GM23338 (cell line): Measurements from ENCODE around the gene C4BPA.

Experiments used
- CREB1 ChIP-seq: fragments of 250-450 bp; sonication (Bioruptor Pico); IDR thresholded peaks from 2 replicates; pipeline ENCODE4 v1.5.0; 2020; ENCODE audit warnings: low read depth, mild to moderate bottlenecking, moderate library complexity
- CTCF ChIP-seq, 2 experiments: fragments of 200-600 bp in 1 of 2; sonication (generic) in 1 of 2; conservative IDR thresholded peaks; 2 replicates each; pipeline versions ENCODE4 v1.5.1 to v1.6.1; 2016 to 2017; ENCODE audit warnings: antibody characterized with exemption in 2 of 2, low read depth in 2 of 2, mild to moderate bottlenecking in 2 of 2, moderate library complexity in 1 of 2
- ETS1 ChIP-seq: IDR thresholded peaks from 2 replicates; pipeline ENCODE4 v1.6.1; 2016; ENCODE audit warnings: antibody characterized with exemption
- EZH2 ChIP-seq: fragments of 200-600 bp; sonication (generic); IDR thresholded peaks from one replicate; pipeline ENCODE4 v1.8.0; 2017; ENCODE audit warnings: antibody characterized with exemption, mild to moderate bottlenecking, low read depth; ENCODE audit not compliant: unreplicated experiment
- EZH2phosphoT487 ChIP-seq: fragments of 200-600 bp; sonication (generic); IDR thresholded peaks from one replicate; pipeline ENCODE4 v1.8.1; 2018; ENCODE audit warnings: antibody characterized with exemption; ENCODE audit not compliant: unreplicated experiment
- JUNB ChIP-seq: IDR thresholded peaks from one replicate; pipeline ENCODE4 v1.6.1; 2016; ENCODE audit warnings: antibody characterized with exemption; ENCODE audit not compliant: unreplicated experiment
- NANOG ChIP-seq: IDR thresholded peaks from 2 replicates; pipeline ENCODE4 v1.6.1; 2016; ENCODE audit warnings: antibody characterized with exemption, borderline replicate concordance
- POLR2AphosphoS5 ChIP-seq: IDR thresholded peaks from 2 replicates; pipeline ENCODE4 v1.6.1; 2016; ENCODE audit warnings: antibody characterized with exemption, low read depth
- REST ChIP-seq: IDR thresholded peaks from one replicate; pipeline ENCODE4 v1.6.1; 2018; ENCODE audit warnings: antibody characterized with exemption; ENCODE audit not compliant: unreplicated experiment
- STAT1 ChIP-seq: IDR thresholded peaks from one replicate; pipeline ENCODE4 v1.6.1; 2016; ENCODE audit warnings: antibody characterized with exemption; ENCODE audit not compliant: unreplicated experiment
- ZNF331 ChIP-seq: fragments of 250-450 bp; sonication (Bioruptor Pico); IDR thresholded peaks from 2 replicates; pipeline ENCODE4 v1.5.0; 2020; ENCODE audit warnings: low read depth, mild to moderate bottlenecking, moderate library complexity
- ZNF462 ChIP-seq: fragments of 250-450 bp; sonication (Bioruptor Pico); IDR thresholded peaks from 2 replicates; pipeline ENCODE4 v1.5.0; 2020; ENCODE audit warnings: mild to moderate bottlenecking, moderate library complexity

GRCh38 chr1:207069061-207069460, 35.0 kb upstream of the C4BPA start:
- no peak for TF ChIP-seq CTCF (conservative IDR thresholded peaks at IDR 0.05; ENCODE audit: low read depth in 2 of 2)
- no peak for TF ChIP-seq REST
- no peak for TF ChIP-seq ZNF462 (CRISPR knock-in tag)
- TF ChIP-seq ZNF331: no peak
- TF ChIP-seq EZH2: no peak
- TF ChIP-seq POLR2AphosphoS5: no peak
- no peak for TF ChIP-seq EZH2phosphoT487
- no peak for TF ChIP-seq JUNB
- TF ChIP-seq NANOG: no peak
- TF ChIP-seq CREB1 (CRISPR knock-in tag): no peak
- no peak for TF ChIP-seq ETS1
- TF ChIP-seq STAT1: no peak
